H1 (cell line): ENCODE data around the gene CLIC3. TPM values are rescaled to one million over a fixed set of nuclear protein-coding genes. Genes with fewer than 3 reads are reported as not detected.

Experiments
- CTCF ChIA-PET: fragments of 300-600 bp; sonication (Branson Sonifier 250); formaldehyde crosslinking; loops from one replicate; lab custom pipeline; 2021; ENCODE audit not compliant: partially characterized antibody; lab: Charles Lee
- POLR2A ChIA-PET: fragments of 300-600 bp; sonication (Branson Sonifier 250); formaldehyde crosslinking; loops from one replicate; lab custom pipeline; 2021; ENCODE audit warnings: inconsistent platforms; ENCODE audit not compliant: partially characterized antibody; lab: Charles Lee
- DNase-seq, 2 experiments: peaks; one replicate each; pipeline versions ENCODE4 v3.0.0 to v3.0.0-alpha.2; 2010 to 2022; ENCODE audit warnings: low spot score in 2 of 2, low read depth in 1 of 2, mixed read lengths in 1 of 2
- FAIRE-seq: peaks from 2 replicates; lab custom pipeline; 2011; peaks lifted over from hg19 to GRCh38; lab: Jason Lieb, UNC
- H2AFZ ChIP-seq: 2 replicates; pipeline ENCODE4 v1.8.1; 2012; ENCODE audit warnings: low read length, inconsistent platforms
- H2AK5ac ChIP-seq: 2 replicates; pipeline ENCODE4 v1.6.1; 2013; ENCODE audit warnings: low read depth, low read length
- H2BK120ac ChIP-seq: replicated peaks from 2 replicates; pipeline ENCODE3; 2013; ENCODE audit warnings: low read depth, low read length, inconsistent platforms
- H2BK12ac ChIP-seq: 2 replicates; pipeline ENCODE4 v1.6.1; 2013; ENCODE audit warnings: low read depth, low read length
- H2BK15ac ChIP-seq: 2 replicates; pipeline ENCODE4 v1.6.1; 2013; ENCODE audit warnings: low read length
- H2BK20ac ChIP-seq: 2 replicates; pipeline ENCODE4 v1.6.1; 2013; ENCODE audit warnings: low read length
- H2BK5ac ChIP-seq: 2 replicates; pipeline ENCODE4 v1.6.1; 2013; ENCODE audit warnings: low read depth, low read length
- H3K14ac ChIP-seq: 2 replicates; pipeline ENCODE4 v1.6.1; 2013; ENCODE audit warnings: inconsistent platforms; ENCODE audit not compliant: insufficient read length
- H3K18ac ChIP-seq: 2 replicates; pipeline ENCODE4 v1.6.1; 2013; ENCODE audit warnings: low read length; ENCODE audit errors: extremely low read depth
- H3K23ac ChIP-seq: 2 replicates; pipeline ENCODE4 v1.6.1; 2013; ENCODE audit warnings: inconsistent platforms; ENCODE audit not compliant: insufficient read length
- H3K23me2 ChIP-seq: 2 replicates; pipeline ENCODE4 v1.6.1; 2013; ENCODE audit warnings: low read depth, low read length
- H3K27ac ChIP-seq: 2 replicates; pipeline ENCODE4 v1.6.1; 2011; ENCODE audit warnings: low read depth, low read length, inconsistent platforms
- H3K27me3 ChIP-seq, 4 experiments: replicated peaks in 1 of 4; 1 replicate in 1 of 4; 2 replicates in 3 of 4; pipeline versions ENCODE4 v1.6.1 to v1.8.1; 2011 to 2013; ENCODE audit warnings: low read length in 3 of 4, mild to moderate bottlenecking in 3 of 4, inconsistent platforms in 2 of 4, mixed read lengths in 2 of 4, moderate library complexity in 1 of 4; ENCODE audit not compliant: control insufficient read depth in 3 of 4, insufficient read depth in 3 of 4; ENCODE audit errors: extremely low read depth in 1 of 4
- H3K36me3 ChIP-seq, 4 experiments: 2 replicates each; pipeline versions ENCODE4 v1.6.1 to v1.8.1; 2011 to 2013; ENCODE audit warnings: mild to moderate bottlenecking in 4 of 4, low read length in 3 of 4, moderate library complexity in 2 of 4, control low read depth in 1 of 4, inconsistent platforms in 1 of 4; ENCODE audit not compliant: insufficient read depth in 4 of 4, control insufficient read depth in 2 of 4
- H3K4ac ChIP-seq: replicated peaks from 2 replicates; pipeline ENCODE3; 2013; ENCODE audit warnings: low read length, low read depth, mixed read lengths, inconsistent platforms; ENCODE audit not compliant: insufficient read length
- H3K4me1 ChIP-seq, 4 experiments: replicated peaks in 1 of 4; 1 replicate in 1 of 4; 2 replicates in 3 of 4; pipeline versions ENCODE4 v1.6.1 to v1.8.1; 2011 to 2013; ENCODE audit warnings: low read length in 3 of 4, inconsistent platforms in 2 of 4, mixed read lengths in 1 of 4; ENCODE audit not compliant: insufficient read depth in 4 of 4, control insufficient read depth in 3 of 4
- H3K4me2 ChIP-seq, 2 experiments: 2 replicates each; pipeline versions ENCODE4 v1.6.1 to v1.8.1; 2011 to 2013; ENCODE audit warnings: low read depth in 2 of 2, low read length in 2 of 2, control low read depth in 1 of 2, inconsistent platforms in 1 of 2, mild to moderate bottlenecking in 1 of 2; ENCODE audit not compliant: insufficient read depth in 1 of 2
- H3K4me3 ChIP-seq, 4 experiments: fragments of 200-600, 300-600 bp in 1 of 4; sonication (generic), shearing (Covaris generic), sonication (Bioruptor Twin) in 1 of 4; 2 replicates each; pipeline versions ENCODE4 v1.5.1 to v1.8.1; 2011 to 2016; ENCODE audit warnings: low read length in 4 of 4, low read depth in 3 of 4, control low read depth in 2 of 4, inconsistent platforms in 2 of 4, mild to moderate bottlenecking in 2 of 4, mixed read lengths in 1 of 4, moderate library complexity in 1 of 4; ENCODE audit not compliant: insufficient read depth in 2 of 4; ENCODE audit errors: extremely low read depth in 1 of 4
- H3K56ac ChIP-seq: replicated peaks from 2 replicates; pipeline ENCODE3; 2013; ENCODE audit warnings: low read depth, mild to moderate bottlenecking, mixed read lengths, low read length, inconsistent platforms; ENCODE audit not compliant: insufficient read length
- H3K79me1 ChIP-seq: 2 replicates; pipeline ENCODE4 v1.6.1; 2013; ENCODE audit warnings: low read depth, low read length, control low read depth
- H3K79me2 ChIP-seq, 2 experiments: 2 replicates each; pipeline versions ENCODE4 v1.6.1 to v1.8.1; 2012 to 2013; ENCODE audit warnings: low read length in 2 of 2, mild to moderate bottlenecking in 2 of 2, inconsistent platforms in 1 of 2; ENCODE audit not compliant: insufficient read depth in 2 of 2, control insufficient read depth in 1 of 2
- H3K9ac ChIP-seq, 4 experiments: replicated peaks in 1 of 4; 1 replicate in 1 of 4; 2 replicates in 3 of 4; pipeline versions ENCODE4 v1.6.1 to v1.8.1; 2011 to 2013; ENCODE audit warnings: low read depth in 3 of 4, low read length in 3 of 4, control low read depth in 2 of 4, mild to moderate bottlenecking in 2 of 4, moderate library complexity in 2 of 4, inconsistent platforms in 1 of 4; ENCODE audit errors: extremely low read depth in 1 of 4
- H3K9me3 ChIP-seq, 2 experiments: 2 replicates each; pipeline versions ENCODE4 v1.6.1 to v1.8.1; 2012 to 2013; ENCODE audit warnings: mild to moderate bottlenecking in 2 of 2, moderate library complexity in 2 of 2, control low read depth in 1 of 2, inconsistent platforms in 1 of 2, low read depth in 1 of 2, low read length in 1 of 2, mixed read lengths in 1 of 2; ENCODE audit not compliant: insufficient read depth in 2 of 2
- H4K20me1 ChIP-seq, 2 experiments: replicated peaks in 1 of 2; 2 replicates each; pipeline versions ENCODE3 to v1.8.1; 2011 to 2013; ENCODE audit warnings: inconsistent platforms in 2 of 2, low read length in 2 of 2, mild to moderate bottlenecking in 1 of 2; ENCODE audit not compliant: insufficient read depth in 2 of 2, control insufficient read depth in 1 of 2
- H4K5ac ChIP-seq: 2 replicates; pipeline ENCODE4 v1.6.1; 2013; ENCODE audit warnings: low read length, low read depth, mixed read lengths, inconsistent platforms; ENCODE audit not compliant: insufficient read length
- H4K8ac ChIP-seq: 2 replicates; pipeline ENCODE4 v1.8.0; 2013; ENCODE audit warnings: mild to moderate bottlenecking, moderate library complexity, low read length, inconsistent platforms; ENCODE audit not compliant: insufficient read depth; ENCODE audit errors: extremely low read depth
- H4K91ac ChIP-seq: replicated peaks from 2 replicates; pipeline ENCODE3; 2013; ENCODE audit warnings: low read length, mixed read lengths, inconsistent platforms; ENCODE audit not compliant: insufficient read length
- ASH2L ChIP-seq: fragments of 200-600, 300-600 bp; sonication (generic); IDR thresholded peaks from one replicate; pipeline ENCODE4 v1.7.1; 2017; ENCODE audit warnings: low read length
- KDM5A ChIP-seq: fragments of 200-600 bp; IDR thresholded peaks from 2 replicates; pipeline ENCODE4 v1.7.1; 2012; ENCODE audit warnings: mild to moderate bottlenecking, low read length, inconsistent platforms, mixed read lengths
- whole genome bisulfite sequencing, 2 experiments: shearing (Covaris generic) in 1 of 2; methylation state at CpG; one replicate each; pipeline versions ENCODE4 v1.1.6 to v1.1.7; 2013 to 2015; ENCODE audit warnings: low lambda C conversion rate in 2 of 2, mixed read lengths in 2 of 2, inconsistent platforms in 1 of 2, low coverage in 1 of 2, missing lambda C conversion rate in 1 of 2; ENCODE audit not compliant: insufficient replicate concordance in 2 of 2, insufficient coverage in 1 of 2, insufficient read length in 1 of 2; ENCODE audit errors: extremely low coverage in 1 of 2, missing lambda C conversion rate in 1 of 2; 5-methylcytosine and 5-hydroxymethylcytosine counted together
- polyA plus RNA-seq, 7 experiments: library from polyadenylated mRNA; depleted of rRNA in 3 of 7; stranded (reverse) in 5 of 7; unstranded in 2 of 7; fragments of >200 nt in 5 of 7; fragments of 200-250 nt in 2 of 7; gene quantifications; 1 replicate in 5 of 7; 2 replicates in 1 of 7; 4 replicates in 1 of 7; pipeline versions ENCODE4 v1.2.1 to v1.2.3, GENCODE V29; 2011 to 2013; ENCODE audit warnings: missing spikeins in 2 of 7, mixed read lengths in 2 of 7
- total RNA-seq: library from RNA; stranded (reverse); fragmentation: NEBNext Ultra II Directional; extraction: Animal tissue kit (Norgen Biotek cat#: 25700); gene quantifications from 2 replicates; pipeline ENCODE4 v1.2.1, GENCODE V29; 2021

The CLIC3 gene
- total and polyA plus RNA-seq, 2 of the 8 experiments (the other 6 are each of a cell fraction or from before 2014, with no cell fraction given) = 0.12 TPM; not detected in 1

GRCh38 chr9:137035507-137035834 is 39.1 kb upstream of the CLIC3 start:
- H2BK12ac ChIP-seq = no peak overlapping the region
- no peak overlapping the region for H2BK15ac ChIP-seq
- no peak overlapping the region for H3K4ac ChIP-seq
- no peak for TF ChIP-seq KDM5A
- no peak for TF ChIP-seq ASH2L
- TF ChIP-seq, all 59 proteins: peak for 0
- Histone ChIP-seq H3K4me1 (peaks cover 0 to 2% (median 0%) of the 10 kb centered on the region in 4 experiments; a peak in 3 of 7 replicates), H3K23me2 (no peaks in the 10 kb centered on the region), H4K5ac (no peak overlapping the region), H2BK20ac (no peak overlapping the region), H2BK5ac (no peak overlapping the region), H3K27ac (no peak overlapping the region), H3K4me2 (peak overlapping the region in 1 of 2 experiments; percentile 48; a peak in 1 of 4 replicates), H3K18ac (no peak overlapping the region), H3K56ac (no peak overlapping the region), H3K79me2 (no peaks in the 10 kb centered on the region), H4K91ac (no peak overlapping the region), H3K14ac (no peak overlapping the region), H3K36me3 (peaks cover 0 to 3% (median 0%) of the 10 kb centered on the region in 4 experiments; a peak in 1 of 8 replicates), H2AFZ (no peak overlapping the region), H3K79me1 (no peaks in the 10 kb centered on the region), H3K9ac (no peak overlapping the region), H4K20me1 (peaks cover 2 to 5% of the 10 kb centered on the region in 2 experiments), H2BK120ac (no peak overlapping the region), H3K27me3 (no peaks in the 10 kb centered on the region; a peak in 3 of 7 replicates), H3K9me3 (no peaks in the 10 kb centered on the region), H2AK5ac (no peak overlapping the region), H4K8ac (peak overlapping the region; percentile 79; the same call in 1 of the 2 replicates), H3K4me3 (no peak overlapping the region; a peak in 1 of 8 replicates), H3K23ac (no peak overlapping the region)
- POLR2A ChIA-PET = interaction anchor here (0.6 to 1.8 kb wide), 3 partner anchors 20 to 249 kb away, joined by 3 to 5 read pairs (median 4); no protein-coding TSS in a partner anchor
- 39% methylated on average over 9 of the region's 9 CpGs; no CpG with 5 or more reads in 1 of the 2 experiments for WGBS, 2 experiments
- no peak for DNase-seq
- CTCF ChIA-PET = interaction anchor here (0.6 to 4.2 kb wide), 65 partner anchors 9 to 333 kb away, joined by 3 to 65 read pairs (median 5); partner anchors contain the start of genes AJM1, ANAPC2, CLIC3 and LCN12
- FAIRE-seq = no peak
